ENCODE results near the gene IMPACT.

Gene IMPACT

DNA sequence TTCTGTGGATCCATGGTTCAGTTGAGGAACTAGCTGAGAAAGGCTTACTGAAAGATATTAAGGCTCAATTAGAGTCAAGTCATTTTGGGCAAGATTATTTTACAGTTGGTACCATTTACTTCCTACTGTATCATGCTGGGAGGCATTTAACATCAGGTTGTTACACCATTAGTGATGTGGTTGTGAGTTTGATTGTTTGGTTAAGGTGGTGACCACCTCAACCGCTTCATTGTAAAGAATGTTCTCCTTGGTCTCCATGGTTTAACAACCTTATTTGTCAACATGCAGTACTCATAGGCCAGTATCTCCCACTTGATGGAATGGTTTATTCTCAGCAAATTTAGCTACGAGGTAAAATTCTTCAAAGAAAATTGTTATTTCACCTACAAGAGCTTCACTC is 68.1 kb downstream of the IMPACT start:
- in situ Hi-C loops (cut with HindIII; ENCODE audit: low pct_ligation_motif_present, low sequenced_read_pairs): no loop called here
- Histone ChIP-seq H3K27ac (no peak overlapping the region), H3K36me3 (replicated peaks) (no peaks in the 10 kb centered on the region), H3K4me3 (ENCODE audit: low read depth, low read length) (no peak overlapping the region), H3K27me3 (replicated peaks) (no peaks in the 10 kb centered on the region)
- no peak for DNase-seq
- TF ChIP-seq, protein P1, sequence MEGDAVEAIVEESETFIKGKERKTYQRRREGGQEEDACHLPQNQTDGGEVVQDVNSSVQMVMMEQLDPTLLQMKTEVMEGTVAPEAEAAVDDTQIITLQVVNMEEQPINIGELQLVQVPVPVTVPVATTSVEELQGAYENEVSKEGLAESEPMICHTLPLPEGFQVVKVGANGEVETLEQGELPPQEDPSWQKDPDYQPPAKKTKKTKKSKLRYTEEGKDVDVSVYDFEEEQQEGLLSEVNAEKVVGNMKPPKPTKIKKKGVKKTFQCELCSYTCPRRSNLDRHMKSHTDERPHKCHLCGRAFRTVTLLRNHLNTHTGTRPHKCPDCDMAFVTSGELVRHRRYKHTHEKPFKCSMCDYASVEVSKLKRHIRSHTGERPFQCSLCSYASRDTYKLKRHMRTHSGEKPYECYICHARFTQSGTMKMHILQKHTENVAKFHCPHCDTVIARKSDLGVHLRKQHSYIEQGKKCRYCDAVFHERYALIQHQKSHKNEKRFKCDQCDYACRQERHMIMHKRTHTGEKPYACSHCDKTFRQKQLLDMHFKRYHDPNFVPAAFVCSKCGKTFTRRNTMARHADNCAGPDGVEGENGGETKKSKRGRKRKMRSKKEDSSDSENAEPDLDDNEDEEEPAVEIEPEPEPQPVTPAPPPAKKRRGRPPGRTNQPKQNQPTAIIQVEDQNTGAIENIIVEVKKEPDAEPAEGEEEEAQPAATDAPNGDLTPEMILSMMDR (IDR thresholded peaks at IDR 0.05; ENCODE audit: low read depth, low read length, missing control alignments): no peak

DNA sequence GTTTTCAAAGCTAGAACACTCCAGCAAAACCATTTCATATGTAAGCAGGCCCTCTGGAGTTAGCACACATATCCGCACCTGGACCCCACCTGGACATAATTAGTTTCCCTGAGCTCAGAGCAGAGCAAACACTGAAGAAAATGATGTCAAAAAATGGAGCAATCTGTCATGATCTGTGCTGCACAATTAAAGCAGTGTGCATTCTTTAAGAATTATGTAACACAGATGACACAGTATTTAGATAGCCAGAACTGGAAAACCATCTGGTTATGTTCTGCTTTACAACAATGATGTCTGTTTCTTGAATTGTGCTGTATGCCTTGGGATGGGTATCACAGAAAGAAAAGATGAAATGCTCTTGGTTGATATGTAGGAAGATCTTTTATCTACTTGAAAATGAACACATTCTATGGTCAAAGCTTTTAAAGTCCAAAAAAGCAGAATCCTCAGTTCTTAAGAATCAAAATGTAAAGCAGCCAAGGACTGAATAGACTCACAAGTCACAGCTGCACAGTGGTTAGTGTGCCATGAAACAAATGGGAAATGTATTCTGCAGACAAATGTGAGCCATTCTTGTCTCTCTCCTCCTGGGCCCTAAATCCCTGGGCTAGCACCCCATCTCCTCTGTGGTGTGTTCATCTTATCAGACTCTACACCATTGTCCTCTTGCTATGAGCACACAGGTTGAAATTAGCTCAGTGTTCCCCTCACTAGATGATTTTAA is 70.7 kb downstream of the IMPACT start:
- no peaks in the 10 kb centered on the region for H3K27me3 ChIP-seq (replicated peaks)
- no peaks in the 10 kb centered on the region for H3K36me3 ChIP-seq (replicated peaks)
- H3K4me3 ChIP-seq (ENCODE audit: low read depth, low read length): no peak overlapping the region
- TF ChIP-seq, protein P1 (IDR thresholded peaks at IDR 0.05; ENCODE audit: low read depth, low read length, missing control alignments): no peak
- in situ Hi-C loops (cut with HindIII; ENCODE audit: low pct_ligation_motif_present, low sequenced_read_pairs): no loop called here
- no peak for DNase-seq
- no peak overlapping the region for H3K27ac ChIP-seq

DNA sequence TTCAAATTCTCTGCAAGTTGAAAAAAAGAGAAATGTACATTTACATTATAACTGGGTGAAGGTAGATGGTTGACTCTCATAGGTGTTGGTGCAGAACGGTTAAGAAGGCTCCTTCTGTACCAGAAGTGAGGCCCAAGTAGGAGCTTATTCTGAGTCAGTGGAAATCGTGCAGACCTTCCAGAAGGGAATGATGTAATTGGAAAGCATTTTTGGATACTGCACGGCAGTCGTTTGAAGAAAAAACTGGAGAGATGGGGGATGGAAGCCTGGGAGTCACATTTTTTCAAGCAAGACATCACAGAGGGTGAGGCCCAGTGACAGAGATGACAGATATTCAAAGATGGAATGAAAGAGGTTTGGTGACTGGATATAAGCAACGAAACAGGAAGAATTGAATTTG is 73.3 kb downstream of the IMPACT start:
- H3K4me3 ChIP-seq (ENCODE audit: low read depth, low read length): no peak overlapping the region
- no peaks in the 10 kb centered on the region for H3K36me3 ChIP-seq (replicated peaks)
- in situ Hi-C loops (cut with HindIII; ENCODE audit: low pct_ligation_motif_present, low sequenced_read_pairs): no loop called here
- DNase-seq: no peak
- TF ChIP-seq, protein P1 (IDR thresholded peaks at IDR 0.05; ENCODE audit: low read depth, low read length, missing control alignments): no peak
- no peak overlapping the region for H3K27ac ChIP-seq
- H3K27me3 ChIP-seq (replicated peaks): no peaks in the 10 kb centered on the region

DNA sequence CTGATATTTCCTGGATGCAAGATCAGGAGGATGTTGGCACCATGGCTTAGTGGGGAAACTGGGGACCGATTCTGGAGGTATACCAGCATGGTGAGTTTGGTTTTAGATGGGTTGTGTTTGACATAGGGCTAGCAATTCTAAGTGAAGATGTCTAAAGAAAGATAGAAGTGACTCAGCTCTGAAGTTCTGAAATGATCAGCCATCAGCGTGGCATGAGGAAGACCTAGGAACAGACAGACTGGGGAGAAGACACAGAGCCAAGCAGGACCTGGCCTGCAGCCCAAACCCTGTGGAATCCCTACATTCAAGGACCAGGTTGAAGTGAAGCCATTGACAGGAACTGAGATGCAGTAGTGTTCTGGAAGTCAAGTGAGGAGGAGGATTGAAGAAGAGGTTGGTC is 73.7 kb downstream of the IMPACT start:
- Histone ChIP-seq H3K27ac (no peak overlapping the region), H3K27me3 (replicated peaks) (no peaks in the 10 kb centered on the region), H3K4me3 (ENCODE audit: low read depth, low read length) (no peak overlapping the region), H3K36me3 (replicated peaks) (no peaks in the 10 kb centered on the region)
- TF ChIP-seq, protein P1 (IDR thresholded peaks at IDR 0.05; ENCODE audit: low read depth, low read length, missing control alignments): no peak
- DNase-seq: no peak
- in situ Hi-C loops (cut with HindIII; ENCODE audit: low pct_ligation_motif_present, low sequenced_read_pairs): no loop called here

DNA sequence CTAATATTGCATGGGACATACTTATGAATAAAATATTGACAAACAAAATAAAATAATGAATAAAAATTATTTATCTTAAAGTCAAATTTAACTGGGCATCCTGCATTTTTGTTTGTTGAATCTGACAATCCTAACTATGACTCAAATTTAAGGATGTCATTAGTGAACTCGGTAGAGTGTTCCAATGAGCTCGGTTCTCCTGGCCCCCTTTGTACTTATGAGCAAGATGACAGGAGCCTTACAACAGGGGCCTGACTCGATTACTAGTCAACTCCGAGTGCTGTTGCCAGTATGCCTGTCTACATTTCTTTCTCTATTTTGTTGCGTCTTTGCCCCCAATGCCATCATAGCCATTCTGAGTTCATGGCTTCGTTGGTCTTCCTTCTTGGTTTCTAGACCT is 74.3 kb downstream of the IMPACT start:
- TF ChIP-seq, protein P1 (IDR thresholded peaks at IDR 0.05; ENCODE audit: low read depth, low read length, missing control alignments): no peak
- H3K4me3 ChIP-seq (ENCODE audit: low read depth, low read length): no peak overlapping the region
- no peaks in the 10 kb centered on the region for H3K27me3 ChIP-seq (replicated peaks)
- no peak overlapping the region for H3K27ac ChIP-seq
- in situ Hi-C loops (cut with HindIII; ENCODE audit: low pct_ligation_motif_present, low sequenced_read_pairs): no loop called here
- DNase-seq: no peak
- no peaks in the 10 kb centered on the region for H3K36me3 ChIP-seq (replicated peaks)

All from brain microvascular endothelial cell (primary cell).